Suprapubic skin (tissue), 4 donors: ENCODE measurements around the gene AGA. TPM values are rescaled to one million over a fixed set of nuclear protein-coding genes. Genes with fewer than 3 reads are reported as not detected.

Experiments used
- DNase-seq, 2 donors: peaks; one replicate each; pipeline ENCODE4 v3.0.0-alpha.2; 2019; ENCODE audit warnings: low spot score in 2 of 2
- H3K27ac ChIP-seq: fragments of 200-600 bp; sonication (generic); one replicate; pipeline ENCODE4 v1.5.1; 2019
- H3K27me3 ChIP-seq: fragments of 200-600 bp; sonication (generic); one replicate; pipeline ENCODE4 v1.5.1; 2019
- H3K36me3 ChIP-seq: fragments of 200-600 bp; sonication (generic); one replicate; pipeline ENCODE4 v1.5.1; 2019
- H3K4me1 ChIP-seq: fragments of 200-600 bp; sonication (generic); one replicate; pipeline ENCODE4 v1.5.1; 2019
- H3K4me3 ChIP-seq: fragments of 200-600 bp; sonication (generic); one replicate; pipeline ENCODE4 v1.5.1; 2019; ENCODE audit warnings: mild to moderate bottlenecking
- H3K9me3 ChIP-seq: fragments of 200-600 bp; sonication (generic); one replicate; pipeline ENCODE4 v1.5.1; 2019
- EP300 ChIP-seq: sonication (generic); formaldehyde crosslinking; IDR thresholded peaks from one replicate; pipeline ENCODE4 v1.6.1; 2017; ENCODE audit warnings: antibody characterized with exemption
- POLR2A ChIP-seq, 2 donors: fragments of 450-650 bp; IDR thresholded peaks; one replicate each; pipeline ENCODE4 v1.6.1; 2017; ENCODE audit warnings: antibody characterized with exemption in 2 of 2, mild to moderate bottlenecking in 2 of 2, moderate library complexity in 2 of 2
- POLR2AphosphoS5 ChIP-seq, 3 donors: sonication (generic); formaldehyde crosslinking; IDR thresholded peaks; one replicate each; pipeline ENCODE4 v1.6.1; 2017; ENCODE audit warnings: antibody characterized with exemption in 3 of 3
- WGBS: methylation state at CpG from one replicate; pipeline ENCODE4 v1.1.5; 2018; 5-methylcytosine and 5-hydroxymethylcytosine counted together
- total RNA-seq, 4 donors: library from RNA; depleted of rRNA; stranded (reverse); fragments of >200 nt; gene quantifications; one replicate each; pipeline ENCODE4 v1.1.0, GENCODE V29; 2016
- TF ChIP-seq, protein P1 (sequence below), 2 donors: fragments of 200-600 bp in 1 of 2; fragments of 450-650 bp in 1 of 2; sonication (generic) in 1 of 2; IDR thresholded peaks; one replicate each; pipeline ENCODE4 v1.5.1; 2016 to 2019; ENCODE audit warnings: antibody characterized with exemption in 2 of 2, mild to moderate bottlenecking in 1 of 2, moderate library complexity in 1 of 2

AGA gene
- total RNA-seq, 4 donors from 2014 or later = 24.2 to 32.7 (median 27.4) TPM

DNA sequence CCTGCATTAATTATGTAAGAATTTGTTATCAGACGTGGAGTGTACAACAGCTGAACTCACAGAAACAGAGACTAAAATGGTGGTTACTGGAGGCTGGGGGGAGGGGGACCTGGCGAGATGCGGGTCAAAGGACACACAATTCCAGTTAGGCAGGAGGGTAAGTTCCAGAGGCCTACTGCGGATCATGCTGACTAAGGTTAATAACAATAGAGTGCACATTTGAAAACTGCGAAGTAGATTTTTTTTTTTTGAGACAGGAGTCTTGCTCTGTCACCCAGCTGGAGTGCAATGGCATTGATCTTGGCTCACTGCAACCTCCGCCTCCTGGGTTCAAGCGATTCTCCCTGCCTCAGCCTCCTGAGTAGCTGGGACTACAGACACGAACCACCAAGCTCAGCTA is 7.6 kb downstream of the AGA start:
- Histone ChIP-seq H3K4me1 (no peaks in the 10 kb centered on the region), H3K4me3 (no peak overlapping the region), H3K27ac (no peak overlapping the region), H3K27me3 (no peaks in the 10 kb centered on the region), H3K36me3 (peaks cover 56% of the 10 kb centered on the region), H3K9me3 (no peaks in the 10 kb centered on the region)
- TF ChIP-seq, protein P1, sequence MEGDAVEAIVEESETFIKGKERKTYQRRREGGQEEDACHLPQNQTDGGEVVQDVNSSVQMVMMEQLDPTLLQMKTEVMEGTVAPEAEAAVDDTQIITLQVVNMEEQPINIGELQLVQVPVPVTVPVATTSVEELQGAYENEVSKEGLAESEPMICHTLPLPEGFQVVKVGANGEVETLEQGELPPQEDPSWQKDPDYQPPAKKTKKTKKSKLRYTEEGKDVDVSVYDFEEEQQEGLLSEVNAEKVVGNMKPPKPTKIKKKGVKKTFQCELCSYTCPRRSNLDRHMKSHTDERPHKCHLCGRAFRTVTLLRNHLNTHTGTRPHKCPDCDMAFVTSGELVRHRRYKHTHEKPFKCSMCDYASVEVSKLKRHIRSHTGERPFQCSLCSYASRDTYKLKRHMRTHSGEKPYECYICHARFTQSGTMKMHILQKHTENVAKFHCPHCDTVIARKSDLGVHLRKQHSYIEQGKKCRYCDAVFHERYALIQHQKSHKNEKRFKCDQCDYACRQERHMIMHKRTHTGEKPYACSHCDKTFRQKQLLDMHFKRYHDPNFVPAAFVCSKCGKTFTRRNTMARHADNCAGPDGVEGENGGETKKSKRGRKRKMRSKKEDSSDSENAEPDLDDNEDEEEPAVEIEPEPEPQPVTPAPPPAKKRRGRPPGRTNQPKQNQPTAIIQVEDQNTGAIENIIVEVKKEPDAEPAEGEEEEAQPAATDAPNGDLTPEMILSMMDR (IDR thresholded peaks at IDR 0.05) = no peak
- no peak for TF ChIP-seq POLR2AphosphoS5 (IDR thresholded peaks at IDR 0.05)
- no peak for TF ChIP-seq EP300
- TF ChIP-seq POLR2A (IDR thresholded peaks at IDR 0.05) = no peak
- no peak for DNase-seq
- WGBS = 96% methylated on average over 8 of the region's 8 CpGs

DNA sequence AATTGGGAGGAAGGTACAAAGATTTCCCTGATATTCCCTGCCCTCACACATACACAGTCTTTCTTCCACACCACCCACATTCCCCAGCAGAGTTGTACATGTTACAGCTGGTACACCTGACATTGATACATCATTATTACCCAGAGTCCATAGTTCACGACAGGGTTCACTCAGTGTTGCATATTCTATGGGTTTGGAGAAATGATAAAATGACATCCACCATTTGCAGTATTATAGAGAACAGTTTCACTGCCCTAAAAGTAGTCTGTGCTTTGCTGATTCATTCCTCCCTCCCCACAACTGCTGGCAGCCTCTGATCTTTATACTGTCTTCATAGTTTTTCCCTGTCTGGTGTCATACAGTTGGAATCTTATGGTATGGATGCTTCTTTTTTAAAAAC is 15.0 kb downstream of the AGA start:
- no peak for TF ChIP-seq POLR2AphosphoS5 (IDR thresholded peaks at IDR 0.05)
- no peak for TF ChIP-seq POLR2A (IDR thresholded peaks at IDR 0.05)
- no peaks in the 10 kb centered on the region for H3K9me3 ChIP-seq
- no peaks in the 10 kb centered on the region for H3K4me1 ChIP-seq
- no peak overlapping the region for H3K27ac ChIP-seq
- H3K36me3 ChIP-seq = peaks cover 14% of the 10 kb centered on the region
- 37% methylated on average over 1 of the region's 1 CpG for WGBS
- no peak overlapping the region for H3K4me3 ChIP-seq
- no peak for DNase-seq
- no peaks in the 10 kb centered on the region for H3K27me3 ChIP-seq

DNA sequence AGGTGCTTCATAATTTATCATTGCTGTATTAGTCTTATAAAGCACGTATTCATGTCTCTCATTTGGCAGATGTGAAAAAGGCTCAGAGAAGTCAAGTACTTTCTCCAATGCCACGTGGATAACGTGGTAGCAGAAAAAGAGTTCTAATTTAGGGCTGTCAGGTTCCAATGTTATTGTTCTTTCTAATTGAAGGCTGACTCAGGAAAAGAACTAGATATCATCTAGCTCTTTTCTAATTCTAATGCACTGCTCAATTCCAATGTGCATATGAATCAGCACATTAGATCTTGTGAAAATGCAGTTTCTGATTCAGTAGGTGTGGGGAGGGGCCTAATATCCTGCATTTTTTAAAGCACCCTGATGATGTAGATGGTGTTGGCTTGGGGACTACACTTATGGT is 22.8 kb downstream of the AGA start:
- Histone ChIP-seq H3K9me3 (no peaks in the 10 kb centered on the region), H3K27ac (no peak overlapping the region), H3K4me1 (no peaks in the 10 kb centered on the region), H3K27me3 (no peaks in the 10 kb centered on the region), H3K36me3 (no peaks in the 10 kb centered on the region), H3K4me3 (no peak overlapping the region)
- TF ChIP-seq EP300 (no peak), POLR2AphosphoS5 (IDR thresholded peaks at IDR 0.05) (no peak), POLR2A (IDR thresholded peaks at IDR 0.05) (no peak)
- TF ChIP-seq, protein P1 (IDR thresholded peaks at IDR 0.05) = no peak
- no peak for DNase-seq
- 74% methylated on average over 3 of the region's 3 CpGs for WGBS

DNA sequence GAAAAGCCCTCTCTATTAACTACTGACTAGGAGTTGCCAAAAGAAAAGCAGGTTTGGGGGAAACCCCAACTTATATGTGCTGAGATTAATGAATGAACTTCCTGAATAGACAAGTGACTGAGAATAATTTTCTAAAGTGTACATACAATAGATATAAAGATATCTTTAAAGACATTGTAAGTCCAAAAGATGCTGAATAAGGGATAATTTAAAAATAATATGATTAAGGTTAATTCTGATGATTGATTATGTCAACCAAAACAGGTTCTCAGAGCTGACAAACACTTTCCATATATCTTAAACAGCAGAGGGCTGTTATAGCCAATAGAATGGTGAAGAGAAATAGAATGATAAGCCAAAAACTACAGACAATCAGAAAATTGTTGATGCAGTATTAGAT is 28.6 kb downstream of the AGA start:
- Histone ChIP-seq H3K4me3 (no peak overlapping the region), H3K36me3 (no peaks in the 10 kb centered on the region), H3K4me1 (no peaks in the 10 kb centered on the region), H3K27ac (no peak overlapping the region), H3K9me3 (no peaks in the 10 kb centered on the region), H3K27me3 (no peaks in the 10 kb centered on the region)
- no peak for DNase-seq
- TF ChIP-seq POLR2A (IDR thresholded peaks at IDR 0.05) (no peak), POLR2AphosphoS5 (IDR thresholded peaks at IDR 0.05) (no peak), EP300 (no peak)
- TF ChIP-seq, protein P1 (IDR thresholded peaks at IDR 0.05) = no peak

DNA sequence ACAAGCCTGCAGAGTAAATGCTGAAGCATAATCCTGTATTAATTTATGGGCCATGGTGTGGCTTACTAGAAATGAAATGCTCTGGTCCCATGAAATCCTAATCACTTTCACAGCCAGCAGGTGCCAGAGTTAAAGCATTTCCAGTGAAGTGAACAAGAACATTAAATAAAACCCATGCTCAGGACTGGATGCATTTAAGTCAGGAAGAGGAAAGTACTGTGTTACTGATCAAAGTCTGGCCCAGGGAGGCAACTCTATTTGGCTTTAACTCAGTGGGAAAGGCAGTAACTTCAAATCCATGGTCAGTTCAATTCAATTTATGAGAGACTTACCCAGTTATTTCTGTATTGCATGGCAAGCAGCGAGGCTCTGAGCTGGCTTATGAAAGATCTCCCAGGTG is 29.2 kb downstream of the AGA start:
- WGBS = 94% methylated on average over 1 of the region's 1 CpG
- H3K4me1 ChIP-seq = no peaks in the 10 kb centered on the region
- TF ChIP-seq, protein P1 (IDR thresholded peaks at IDR 0.05) = no peak
- TF ChIP-seq POLR2A (IDR thresholded peaks at IDR 0.05) (no peak), EP300 (no peak), POLR2AphosphoS5 (IDR thresholded peaks at IDR 0.05) (no peak)

DNA sequence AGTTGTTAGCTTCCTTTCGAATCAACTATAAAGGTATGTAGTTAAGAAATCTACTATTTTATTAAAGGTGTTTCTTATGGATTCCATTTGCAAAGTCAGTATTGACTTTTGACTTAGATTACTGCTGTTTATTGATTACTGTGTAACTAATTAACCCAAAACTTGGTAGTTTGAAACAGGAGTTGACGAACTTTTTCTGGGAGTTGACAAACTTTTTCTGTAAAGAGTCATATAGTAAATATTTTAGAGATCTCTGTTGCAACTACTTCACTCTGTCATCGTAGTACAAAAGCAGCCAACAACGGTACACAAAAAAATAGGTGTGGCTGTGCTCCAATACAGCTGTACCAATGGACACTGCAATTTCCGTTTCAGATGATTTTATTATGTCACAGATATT is 30.2 kb downstream of the AGA start:
- TF ChIP-seq POLR2AphosphoS5 (IDR thresholded peaks at IDR 0.05) (no peak), EP300 (no peak), POLR2A (IDR thresholded peaks at IDR 0.05) (no peak)
- TF ChIP-seq, protein P1 (IDR thresholded peaks at IDR 0.05) = no peak

More for the DNA sequence above, 29.2 kb downstream of the AGA start:
- no peak overlapping the region for H3K27ac ChIP-seq
- DNase-seq = no peak
- no peaks in the 10 kb centered on the region for H3K36me3 ChIP-seq
- H3K9me3 ChIP-seq = no peaks in the 10 kb centered on the region
- H3K4me3 ChIP-seq = no peak overlapping the region
- no peaks in the 10 kb centered on the region for H3K27me3 ChIP-seq

More for the DNA sequence above, 30.2 kb downstream of the AGA start:
- Histone ChIP-seq H3K4me3 (no peak overlapping the region), H3K36me3 (no peaks in the 10 kb centered on the region), H3K4me1 (no peaks in the 10 kb centered on the region), H3K27ac (no peak overlapping the region), H3K27me3 (no peaks in the 10 kb centered on the region), H3K9me3 (no peaks in the 10 kb centered on the region)
- 72% methylated on average over 5 of the region's 5 CpGs for WGBS
- DNase-seq = no peak
